Effector memory CD4-positive, alpha-beta T cell (primary cell): ENCODE results near the gene OLFML1.

ENCODE experiments used
- DNase-seq, 3 donors: peaks; one replicate each; pipeline ENCODE4 v3.0.0-alpha.2; 2020
- H3K27ac ChIP-seq: 2 replicates; pipeline ENCODE4 v1.7.0; 2013; ENCODE audit warnings: mild to moderate bottlenecking, low read length, moderate library complexity; ENCODE audit not compliant: insufficient read depth, poor library complexity, severe bottlenecking
- H3K27me3 ChIP-seq: replicated peaks from 2 replicates; pipeline ENCODE4 v1.7.0; 2013; ENCODE audit warnings: mild to moderate bottlenecking, low read length; ENCODE audit not compliant: insufficient read depth, control insufficient read depth, poor library complexity, severe bottlenecking
- H3K36me3 ChIP-seq: 2 replicates; pipeline ENCODE4 v1.7.0; 2013; ENCODE audit warnings: mild to moderate bottlenecking, low read length, moderate library complexity; ENCODE audit not compliant: control insufficient read depth, insufficient read depth
- H3K4me1 ChIP-seq: 2 replicates; pipeline ENCODE4 v1.7.0; 2013; ENCODE audit warnings: low read length, mild to moderate bottlenecking; ENCODE audit not compliant: control insufficient read depth, insufficient read depth, poor library complexity, severe bottlenecking
- H3K4me3 ChIP-seq: 2 replicates; pipeline ENCODE4 v1.7.0; 2013; ENCODE audit warnings: low read length, low read depth, mild to moderate bottlenecking; ENCODE audit not compliant: insufficient read depth, poor library complexity, severe bottlenecking
- H3K9me3 ChIP-seq: 2 replicates; pipeline ENCODE4 v1.7.0; 2013; ENCODE audit warnings: mild to moderate bottlenecking, low read length, moderate library complexity; ENCODE audit not compliant: control insufficient read depth

OLFML1 gene

GRCh38 chr11:7551571-7551970 is 66.3 kb downstream of the OLFML1 start:
- H3K4me1 ChIP-seq: no peaks in the 10 kb centered on the region
- no peaks in the 10 kb centered on the region for H3K9me3 ChIP-seq
- no peaks in the 10 kb centered on the region for H3K36me3 ChIP-seq
- H3K4me3 ChIP-seq: no peak overlapping the region
- DNase-seq: no peak
- no peak overlapping the region for H3K27ac ChIP-seq
- no peaks in the 10 kb centered on the region for H3K27me3 ChIP-seq

DNA sequence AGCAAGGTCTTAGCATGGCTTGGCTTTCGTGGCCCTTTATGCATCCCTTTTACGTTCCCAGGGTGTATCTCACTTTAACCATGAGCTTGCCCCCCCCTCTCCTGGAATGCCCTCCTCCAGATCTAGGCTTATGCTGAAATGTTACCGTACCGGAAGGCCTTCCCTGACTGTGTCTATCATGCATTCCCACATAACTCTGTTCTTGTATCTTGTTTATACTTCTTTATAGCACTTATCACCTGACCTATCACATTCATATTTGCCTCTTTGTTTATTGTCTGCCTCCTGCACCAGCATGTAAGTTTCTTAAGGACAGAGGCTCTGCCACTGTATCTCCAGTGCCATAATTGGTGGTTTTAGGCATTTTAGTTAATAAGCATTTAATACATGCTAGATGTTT is 67.4 kb downstream of the OLFML1 start:
- no peak overlapping the region for H3K27ac ChIP-seq
- H3K4me3 ChIP-seq: no peak overlapping the region
- no peak for DNase-seq
- H3K36me3 ChIP-seq: no peaks in the 10 kb centered on the region
- H3K9me3 ChIP-seq: no peaks in the 10 kb centered on the region
- no peaks in the 10 kb centered on the region for H3K27me3 ChIP-seq
- no peaks in the 10 kb centered on the region for H3K4me1 ChIP-seq

DNA sequence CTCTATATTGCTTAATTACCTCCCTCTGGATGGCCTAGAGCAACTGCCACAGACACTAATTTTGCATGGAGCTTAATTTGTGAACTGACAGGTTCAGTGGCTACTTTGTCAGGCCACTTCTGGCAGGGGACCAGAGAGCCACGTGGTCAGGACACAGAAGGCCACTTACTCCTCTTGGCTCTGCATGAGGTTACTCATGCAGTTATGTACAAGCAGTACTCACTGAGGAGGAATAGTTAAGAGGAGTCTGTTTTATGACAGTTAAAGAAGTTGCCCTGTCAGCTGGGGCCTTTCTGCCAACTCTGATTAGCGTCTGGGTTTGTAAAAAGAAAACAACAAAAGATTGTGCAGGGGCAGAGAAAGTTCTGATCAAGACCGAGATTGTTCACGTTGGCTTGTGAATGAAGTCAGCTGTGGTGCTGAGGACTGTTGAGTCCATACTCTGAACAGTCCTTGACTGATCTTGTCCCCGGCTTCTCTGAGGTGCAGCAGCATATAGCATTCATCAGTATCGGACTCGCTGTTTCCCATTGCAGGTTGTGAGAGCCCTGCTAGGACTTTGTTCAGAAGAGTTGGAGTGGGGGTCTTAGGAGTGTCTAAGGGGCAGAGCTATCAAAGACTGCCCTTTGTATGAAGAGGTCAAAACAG is 69.9 kb downstream of the OLFML1 start:
- no peaks in the 10 kb centered on the region for H3K9me3 ChIP-seq
- H3K4me1 ChIP-seq: no peaks in the 10 kb centered on the region
- H3K4me3 ChIP-seq: no peak overlapping the region
- DNase-seq: no peak
- H3K27me3 ChIP-seq: no peaks in the 10 kb centered on the region
- no peak overlapping the region for H3K27ac ChIP-seq
- H3K36me3 ChIP-seq: no peaks in the 10 kb centered on the region

GRCh38 chr11:7558046-7558445 is 72.7 kb downstream of the OLFML1 start:
- no peaks in the 10 kb centered on the region for H3K27me3 ChIP-seq
- no peaks in the 10 kb centered on the region for H3K4me1 ChIP-seq
- H3K36me3 ChIP-seq: no peaks in the 10 kb centered on the region
- H3K4me3 ChIP-seq: no peak overlapping the region
- H3K9me3 ChIP-seq: no peaks in the 10 kb centered on the region
- no peak for DNase-seq
- no peak overlapping the region for H3K27ac ChIP-seq

DNA sequence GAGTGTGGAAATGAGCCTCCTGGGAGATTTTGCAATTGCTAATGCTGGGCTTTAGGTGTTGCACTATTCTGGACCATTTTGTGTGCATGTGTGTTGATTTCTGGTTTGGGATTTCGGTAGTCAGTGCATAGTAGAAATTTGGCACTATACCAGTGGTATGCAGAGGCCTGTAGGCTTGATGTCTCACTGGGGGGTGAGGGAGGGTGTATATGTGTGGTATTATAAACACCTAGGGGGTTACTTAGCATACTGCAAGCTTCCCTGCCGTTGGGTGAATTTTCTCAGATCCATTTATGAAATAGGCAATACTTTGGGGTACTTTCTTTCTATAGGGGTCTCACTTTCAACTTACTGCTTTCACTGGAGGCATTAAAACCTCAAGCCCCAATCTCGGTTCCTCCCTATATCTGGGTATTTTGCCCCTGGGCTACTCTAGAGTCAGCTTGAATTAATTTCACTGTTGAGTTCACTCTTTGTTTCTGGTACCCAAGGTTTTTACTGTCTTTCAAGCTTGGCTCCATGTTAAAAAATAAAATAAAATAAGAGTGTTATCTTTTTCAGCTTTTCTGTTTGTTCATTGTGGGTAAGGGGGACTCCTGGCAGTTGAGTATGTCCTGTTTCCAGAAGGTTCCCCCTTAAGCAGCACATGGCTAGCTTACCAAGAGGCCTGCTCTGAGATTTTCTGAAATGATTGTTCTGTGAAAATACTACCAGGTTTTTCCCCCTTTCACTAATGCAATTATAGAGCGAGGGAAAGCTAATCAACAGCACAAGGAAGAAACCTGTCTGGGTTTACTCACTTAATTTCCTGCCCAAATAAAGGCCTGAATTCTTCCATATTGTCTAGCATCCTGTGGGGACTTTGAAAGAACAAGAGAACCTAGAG is 74.3 kb downstream of the OLFML1 start:
- no peak for DNase-seq
- Histone ChIP-seq H3K4me1 (no peaks in the 10 kb centered on the region), H3K9me3 (no peaks in the 10 kb centered on the region), H3K4me3 (no peak overlapping the region), H3K27ac (no peak overlapping the region), H3K36me3 (no peaks in the 10 kb centered on the region), H3K27me3 (no peaks in the 10 kb centered on the region)
